NCI-H146 treated with DMSO at 0.1 percent for 48 hours (cell line): Measurements from ENCODE around the gene IL21.

Experiments
- DNase-seq: peaks from one replicate; lab custom pipeline; 2025; ENCODE audit not compliant: unreplicated experiment; lab: John Stamatoyannopoulos, UW

IL21 gene

DNA sequence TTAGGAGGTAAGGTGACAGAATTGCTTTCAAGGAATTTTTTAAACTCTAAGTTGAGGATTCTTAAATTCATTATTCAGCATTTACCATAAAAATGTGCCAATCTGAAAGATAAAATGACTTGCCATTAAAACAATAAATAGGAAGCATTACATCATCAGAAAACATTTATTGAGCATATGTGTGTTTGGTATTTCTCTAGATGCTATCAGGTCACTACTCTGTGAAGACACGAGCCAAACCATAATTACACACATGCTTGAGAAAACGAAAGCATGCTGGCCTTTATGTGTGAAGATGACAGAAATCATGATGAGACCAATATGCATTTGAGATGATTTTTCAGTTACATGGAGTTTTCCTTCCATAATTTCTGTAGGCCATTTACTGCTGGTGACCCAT lies 12.3 kb upstream of the IL21 start:
- DNase-seq, result no peak

DNA sequence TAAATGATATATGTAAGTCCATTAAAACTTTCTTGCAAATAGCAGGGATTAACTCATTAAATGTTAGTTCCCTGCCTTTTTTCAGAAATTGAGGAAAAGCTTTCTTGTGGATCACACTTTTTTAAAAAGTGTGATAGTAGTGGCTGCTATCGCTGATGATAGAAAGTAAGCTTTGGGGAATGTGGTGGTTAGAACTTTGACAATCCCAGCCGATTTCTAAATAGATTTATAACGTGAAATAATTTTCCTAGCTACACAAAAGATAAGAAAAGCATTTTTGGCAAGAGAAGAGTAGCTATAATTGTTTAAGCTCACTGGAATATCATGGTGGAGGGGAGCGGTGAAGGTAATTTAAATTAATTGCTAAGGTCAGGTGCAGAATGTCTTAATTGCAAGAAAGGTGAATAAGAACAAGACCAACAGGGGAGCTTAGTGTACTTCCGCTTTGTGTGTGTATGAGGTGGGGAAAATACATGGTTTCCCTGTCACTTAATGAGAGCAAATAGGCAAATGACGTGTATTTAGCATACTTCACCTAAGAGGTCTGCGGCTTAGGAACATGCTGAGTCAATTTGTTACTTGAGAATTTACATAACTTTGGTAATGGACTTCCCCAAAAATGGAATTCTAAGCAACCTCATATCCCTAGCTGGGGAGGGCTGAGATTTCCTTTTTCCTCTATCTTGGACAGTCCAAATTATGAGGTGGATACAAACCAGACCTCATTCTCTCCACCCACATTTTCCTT lies 11.7 kb upstream of the IL21 start:
- no peak for DNase-seq

DNA sequence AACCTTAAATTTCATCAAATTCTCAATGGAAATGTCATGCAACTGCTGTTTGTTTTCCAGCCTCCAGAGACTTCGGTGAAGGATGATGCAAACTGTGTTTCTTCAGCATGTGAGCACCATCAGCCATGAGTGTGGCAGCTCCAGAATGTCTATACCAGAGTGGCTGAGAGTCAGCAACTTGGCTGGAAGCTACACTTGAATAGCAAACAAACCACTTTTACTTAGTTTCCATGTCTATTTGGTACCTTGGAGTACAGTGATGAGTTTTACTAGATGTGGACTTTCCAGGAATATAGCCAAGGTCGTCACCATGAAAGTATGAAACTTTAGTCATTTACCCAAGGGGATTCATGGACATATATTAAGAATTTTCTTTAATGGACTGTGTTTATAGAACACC lies 4.3 kb upstream of the IL21 start:
- no peak for DNase-seq

DNA sequence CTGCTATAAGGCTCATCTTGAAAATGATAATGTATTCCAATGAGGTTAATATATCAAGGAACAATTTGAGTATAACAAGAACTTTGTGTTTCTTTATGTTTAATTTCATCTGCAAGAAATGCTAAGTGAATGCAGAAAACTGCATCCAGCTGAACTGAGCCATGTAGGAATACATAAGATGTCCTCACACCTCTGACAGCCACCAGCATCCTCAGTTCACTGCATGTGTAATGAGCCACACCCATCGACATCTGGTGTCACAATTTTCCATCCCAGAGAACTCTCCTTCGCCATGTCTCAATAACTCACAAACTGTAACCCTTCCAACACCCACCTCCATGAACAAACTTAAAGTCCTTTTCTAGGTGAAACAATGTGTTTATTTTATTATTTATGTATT lies 3.3 kb upstream of the IL21 start:
- DNase-seq, result no peak

DNA sequence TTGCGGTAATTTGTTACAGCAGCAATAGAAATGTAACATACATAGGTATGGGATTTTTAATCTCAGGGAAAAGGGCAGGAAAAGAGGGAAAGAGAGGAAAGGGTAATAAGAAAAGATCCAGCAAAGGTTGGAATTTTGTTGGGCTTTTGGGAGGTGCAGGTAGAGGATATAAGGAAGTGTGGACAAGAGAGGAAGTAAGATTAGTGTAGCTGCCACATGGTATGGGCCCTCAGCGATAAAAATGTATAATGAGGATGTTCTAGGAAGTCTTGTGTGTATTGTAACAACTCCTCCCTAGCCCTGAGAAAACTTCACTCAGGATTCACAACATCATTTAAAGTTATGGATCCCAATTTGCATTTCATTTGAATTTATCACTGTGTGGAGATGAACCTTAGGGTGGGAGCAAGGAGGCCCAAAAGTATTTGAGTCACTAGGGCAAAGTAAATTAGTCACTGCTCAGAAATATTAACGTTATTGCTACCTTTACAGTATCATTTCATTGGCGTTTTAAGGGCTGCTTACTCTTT lies 2.8 kb upstream of the IL21 start:
- DNase-seq, result no peak

DNA sequence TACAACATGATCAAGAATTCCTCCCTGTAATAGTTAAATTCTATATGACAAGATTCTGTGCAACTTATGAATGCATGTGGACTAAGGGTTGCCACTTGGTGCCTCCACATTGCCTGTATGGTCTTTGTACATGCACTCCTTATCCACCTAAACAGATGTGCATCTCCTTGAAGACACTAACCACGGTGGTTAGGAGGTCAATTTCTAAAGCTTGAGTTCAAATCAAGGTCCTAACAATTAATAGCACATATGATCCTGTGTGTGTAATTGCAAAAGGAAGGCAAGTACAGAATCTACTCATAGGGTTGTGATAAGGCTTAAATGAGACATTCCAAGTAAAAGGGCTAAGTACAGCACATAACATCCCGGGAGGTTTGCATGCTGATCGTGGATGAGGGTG lies 1.5 kb upstream of the IL21 start:
- DNase-seq, result no peak

DNA sequence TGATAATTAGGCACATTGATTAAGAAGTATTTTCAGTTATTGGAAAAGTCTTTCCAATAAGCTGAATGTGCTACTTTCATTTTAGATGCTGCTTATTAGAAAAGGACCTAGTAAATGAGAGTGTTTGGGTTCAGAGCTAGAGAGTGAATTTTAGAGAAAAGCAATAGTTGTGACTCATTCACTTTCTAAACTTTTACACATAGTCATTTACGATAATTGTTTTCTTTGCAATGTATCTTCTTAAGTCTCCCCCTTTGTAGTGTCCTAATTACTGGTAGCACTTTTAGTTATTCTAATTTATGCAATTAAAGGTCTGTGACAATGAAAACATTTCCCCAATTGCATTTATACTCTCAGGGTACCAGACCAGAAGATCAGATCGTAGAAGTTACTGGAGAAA lies 1.3 kb downstream of the IL21 start:
- no peak for DNase-seq

DNA sequence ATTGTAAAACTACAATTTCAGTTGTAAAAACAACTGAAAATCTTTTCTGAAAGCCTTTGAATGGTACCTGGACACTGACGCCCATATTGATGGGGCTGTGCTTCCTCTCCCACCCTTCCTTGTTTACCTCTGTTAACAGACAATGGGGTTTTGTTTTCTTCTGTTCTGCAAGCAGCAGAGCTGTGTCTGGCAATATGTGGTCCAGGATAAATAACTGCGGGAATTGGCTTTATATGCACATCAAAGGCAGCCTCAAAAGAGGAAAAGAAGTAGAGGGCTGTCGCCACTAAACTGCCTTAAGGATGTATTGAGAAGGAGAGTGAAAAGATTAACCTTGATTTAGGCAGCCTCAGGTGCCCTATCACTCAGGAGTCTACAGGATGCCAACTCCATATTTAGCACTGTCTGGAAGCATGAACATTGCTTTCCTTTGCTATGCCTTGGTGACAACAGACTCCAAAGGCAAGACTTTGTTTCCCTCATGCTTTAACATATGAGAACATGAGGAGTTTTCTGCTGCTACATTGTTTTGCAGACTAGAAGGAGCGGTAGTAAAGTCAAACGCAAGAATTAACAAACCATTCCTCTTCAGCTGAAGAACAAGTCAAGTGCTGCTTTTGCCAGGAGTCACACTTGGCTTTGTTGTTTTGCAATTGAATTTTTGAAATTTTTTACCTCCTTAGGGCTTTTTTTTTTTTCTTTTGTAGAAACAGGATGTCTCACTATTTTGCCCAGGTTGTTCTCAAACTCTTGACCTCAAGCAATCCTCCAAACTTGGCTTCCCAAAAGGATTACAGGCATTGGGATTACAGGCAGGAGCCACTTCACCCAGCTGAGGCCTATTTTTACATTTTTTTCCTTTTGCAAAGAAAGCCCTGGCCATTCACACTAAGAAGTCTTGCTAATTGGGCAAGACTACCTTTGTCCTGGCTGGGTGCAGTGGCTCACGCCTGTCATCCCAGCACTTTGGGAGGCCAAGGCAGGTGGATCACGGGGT lies 3.0 kb downstream of the IL21 start:
- DNase-seq, result no peak

DNA sequence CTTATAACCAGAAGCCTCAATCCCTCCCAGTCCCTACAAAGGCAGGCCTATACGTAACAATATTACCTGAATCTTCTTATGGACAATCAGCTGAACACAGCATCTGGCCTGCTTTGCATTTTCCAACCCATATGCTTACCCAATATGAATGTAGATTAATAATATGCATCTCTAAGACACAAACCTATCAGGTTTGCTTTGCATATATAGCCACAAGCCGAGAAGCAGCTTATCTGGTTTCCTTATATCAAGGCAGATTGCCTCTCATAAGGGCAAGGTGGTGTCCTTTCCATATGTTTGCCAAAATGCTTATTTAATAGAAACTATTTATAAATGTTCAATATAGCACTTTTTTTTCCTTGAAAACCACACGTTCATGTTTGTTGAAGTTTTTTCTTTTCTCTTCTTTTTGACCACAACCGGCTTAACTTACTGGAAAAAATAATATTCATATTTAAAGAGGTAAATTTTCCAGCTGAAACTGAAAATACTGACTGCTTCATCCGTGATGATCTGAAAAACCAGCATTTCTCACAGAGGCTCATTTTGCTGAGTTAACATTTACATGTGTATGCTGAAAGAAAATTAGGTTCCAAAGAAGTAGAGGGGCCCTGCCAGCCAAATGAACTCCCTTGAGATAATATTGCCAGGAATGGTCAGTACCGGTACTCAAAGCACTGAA lies 3.8 kb downstream of the IL21 start:
- no peak for DNase-seq

DNA sequence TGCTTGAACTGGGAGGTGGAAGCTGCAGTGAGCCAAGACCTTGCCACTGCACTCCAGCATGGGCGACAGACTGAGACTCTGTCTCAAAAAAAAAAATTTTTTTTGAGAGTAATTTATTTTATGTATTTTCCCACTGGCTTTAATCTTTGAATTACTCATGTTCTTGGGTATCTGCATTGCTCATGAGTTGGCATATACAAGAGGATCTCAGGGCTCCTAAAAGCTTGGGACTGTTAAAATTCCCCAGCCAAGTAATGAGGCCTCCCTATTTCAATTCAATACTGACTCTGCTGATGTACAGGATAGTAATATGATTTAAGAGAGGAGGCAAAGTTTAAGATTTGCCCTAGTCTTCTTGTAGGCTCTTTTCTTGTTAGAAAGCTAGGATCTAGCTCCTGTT lies 6.2 kb downstream of the IL21 start:
- DNase-seq, result no peak

DNA sequence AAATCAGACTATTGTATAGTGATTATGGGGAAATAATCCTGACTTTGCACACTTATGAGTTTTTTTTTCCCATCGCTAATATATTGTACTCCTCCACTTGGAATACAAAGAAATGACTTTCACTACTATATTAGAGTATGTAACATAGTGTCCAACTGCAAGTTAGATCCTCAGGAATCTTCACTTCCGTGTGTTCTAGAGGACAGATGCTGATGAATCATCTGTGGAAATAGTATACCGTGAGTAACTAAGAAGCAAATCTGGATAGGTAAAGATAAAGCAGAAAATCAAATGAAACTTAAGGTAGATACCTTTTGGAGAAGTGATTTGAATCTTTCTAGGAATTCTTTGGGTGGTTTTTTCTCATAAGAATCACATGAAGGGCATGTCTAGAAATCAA lies 8.3 kb downstream of the IL21 start:
- no peak for DNase-seq

DNA sequence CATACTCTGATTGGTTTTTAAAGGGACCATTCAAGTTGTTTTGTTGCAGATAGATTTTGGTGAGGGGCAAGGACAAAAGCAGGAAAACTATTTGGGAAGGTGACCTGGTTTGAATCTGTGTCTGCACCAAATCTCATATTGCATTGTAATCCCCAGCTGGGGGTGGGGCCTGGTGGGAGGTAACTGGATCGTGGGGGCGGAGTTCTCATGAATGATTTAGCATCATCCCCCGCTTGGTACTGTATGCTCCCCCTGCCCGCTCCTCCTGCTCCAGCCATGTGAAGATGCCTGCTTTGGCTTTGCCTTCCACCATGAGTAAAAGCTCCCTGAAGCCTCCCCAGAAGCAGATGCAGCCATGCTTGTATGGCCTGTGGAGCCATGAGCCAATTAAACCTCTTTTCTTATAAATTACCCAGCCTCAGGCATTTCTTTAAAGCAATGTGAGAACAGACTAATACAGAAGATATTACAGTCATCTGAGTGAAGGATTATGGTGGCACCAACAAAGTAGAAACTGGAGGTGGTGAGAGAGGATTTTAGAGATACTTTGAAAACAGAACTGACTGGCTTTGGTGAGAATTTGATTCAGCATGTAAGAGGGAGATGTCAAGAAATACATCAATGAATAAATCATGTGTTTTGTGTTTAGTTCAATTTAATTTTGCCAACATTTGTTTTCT lies 14.4 kb downstream of the IL21 start:
- no peak for DNase-seq

DNA sequence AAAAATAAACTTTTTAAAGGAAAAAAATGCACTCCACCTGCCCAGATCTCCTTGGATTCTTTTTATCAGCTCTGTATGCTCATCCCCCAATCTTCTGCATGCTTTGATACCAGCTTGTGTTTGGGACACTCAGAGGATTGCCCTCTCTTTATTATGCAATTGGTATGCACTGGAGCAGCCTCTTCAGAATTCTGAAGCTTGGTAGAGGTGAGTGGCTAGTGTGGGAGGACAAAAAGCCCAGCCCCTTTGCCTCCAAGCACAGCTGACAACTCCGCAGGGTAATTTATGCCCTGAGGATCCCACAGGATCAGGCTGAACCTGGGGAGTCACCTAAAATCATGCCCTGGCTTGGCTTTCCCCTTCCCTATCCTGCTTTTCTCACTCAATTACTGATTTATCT lies 16.7 kb downstream of the IL21 start:
- no peak for DNase-seq

DNA sequence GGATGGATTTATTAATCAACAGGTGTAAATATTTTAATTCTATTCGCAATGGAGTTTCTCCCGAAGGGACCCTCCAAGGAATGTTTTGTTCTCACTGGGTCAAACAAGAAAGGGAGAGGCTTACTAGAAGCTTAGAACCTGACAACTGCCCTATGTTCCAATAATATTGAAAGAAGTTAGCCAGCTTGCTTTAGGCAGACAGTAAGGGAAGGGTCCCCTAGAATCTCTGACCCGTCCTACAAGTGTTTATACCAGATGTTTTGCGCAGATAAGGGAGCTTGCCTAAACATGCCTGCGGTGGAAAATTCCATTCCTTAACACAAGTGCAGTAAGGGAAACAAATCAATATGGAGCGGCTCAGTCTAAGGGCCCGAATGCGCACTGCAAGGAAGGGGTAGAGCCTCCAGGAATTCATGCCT lies 17.7 kb downstream of the IL21 start:
- no peak for DNase-seq

DNA sequence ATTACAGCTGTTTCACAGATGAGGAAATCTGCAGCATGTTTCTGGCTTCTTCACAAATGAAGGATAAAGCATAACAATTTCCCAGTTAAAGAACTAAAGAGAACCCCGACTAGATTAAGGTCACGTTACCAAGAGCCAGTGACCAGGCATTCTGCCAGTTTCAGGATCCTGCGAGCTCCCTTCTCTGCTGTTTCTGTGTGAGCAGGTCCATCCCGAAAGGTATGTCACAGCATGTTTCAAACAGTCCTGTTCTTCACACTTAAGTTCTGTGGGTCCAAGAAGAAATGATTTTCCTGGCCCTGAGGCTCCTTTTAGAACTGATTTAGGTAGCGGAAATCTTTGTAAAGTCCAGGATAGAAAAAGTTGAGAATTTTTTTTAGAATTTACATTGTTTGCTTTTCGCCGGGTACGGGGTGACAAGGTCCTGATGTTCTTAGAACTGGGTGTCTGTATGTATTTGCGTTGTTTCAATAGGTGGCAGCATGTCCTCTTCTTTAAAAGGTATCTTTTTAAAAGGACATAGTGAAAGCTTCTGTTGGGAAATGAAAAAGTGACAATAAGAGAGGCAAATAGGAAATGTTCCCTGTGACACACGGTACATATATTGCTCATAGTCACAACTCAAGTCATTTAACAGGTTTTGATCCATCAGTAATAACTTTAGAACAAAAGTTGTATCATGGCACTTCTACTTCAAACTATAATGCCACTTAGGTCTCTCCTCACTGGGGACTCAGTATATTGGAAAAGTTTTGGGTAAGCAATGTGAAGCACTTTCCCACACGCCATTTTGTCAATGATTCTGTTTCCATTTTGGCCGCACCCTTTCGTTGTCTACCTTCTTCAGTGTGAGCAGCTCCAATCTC lies 18.4 kb downstream of the IL21 start:
- DNase-seq, result no peak

DNA sequence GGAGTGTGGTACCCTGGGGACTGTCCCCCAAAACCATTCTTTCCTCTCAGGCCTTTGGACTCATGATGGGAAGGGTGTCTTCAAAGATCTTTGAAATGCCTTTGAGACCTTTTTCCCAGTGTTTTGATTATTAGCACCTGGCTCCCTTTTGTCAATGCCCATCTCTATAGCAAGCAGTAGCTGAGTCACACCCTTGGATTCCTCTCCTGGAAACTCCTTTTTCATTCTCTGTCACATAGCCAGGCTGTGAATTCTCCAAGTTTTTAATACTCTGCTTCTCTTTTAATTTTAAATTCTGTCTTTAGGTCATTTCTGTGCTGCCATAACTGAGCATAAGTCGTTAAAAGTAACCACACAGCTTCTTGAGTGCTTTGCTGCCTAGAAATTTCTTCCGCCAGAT lies 29.7 kb downstream of the IL21 start:
- no peak for DNase-seq

DNA sequence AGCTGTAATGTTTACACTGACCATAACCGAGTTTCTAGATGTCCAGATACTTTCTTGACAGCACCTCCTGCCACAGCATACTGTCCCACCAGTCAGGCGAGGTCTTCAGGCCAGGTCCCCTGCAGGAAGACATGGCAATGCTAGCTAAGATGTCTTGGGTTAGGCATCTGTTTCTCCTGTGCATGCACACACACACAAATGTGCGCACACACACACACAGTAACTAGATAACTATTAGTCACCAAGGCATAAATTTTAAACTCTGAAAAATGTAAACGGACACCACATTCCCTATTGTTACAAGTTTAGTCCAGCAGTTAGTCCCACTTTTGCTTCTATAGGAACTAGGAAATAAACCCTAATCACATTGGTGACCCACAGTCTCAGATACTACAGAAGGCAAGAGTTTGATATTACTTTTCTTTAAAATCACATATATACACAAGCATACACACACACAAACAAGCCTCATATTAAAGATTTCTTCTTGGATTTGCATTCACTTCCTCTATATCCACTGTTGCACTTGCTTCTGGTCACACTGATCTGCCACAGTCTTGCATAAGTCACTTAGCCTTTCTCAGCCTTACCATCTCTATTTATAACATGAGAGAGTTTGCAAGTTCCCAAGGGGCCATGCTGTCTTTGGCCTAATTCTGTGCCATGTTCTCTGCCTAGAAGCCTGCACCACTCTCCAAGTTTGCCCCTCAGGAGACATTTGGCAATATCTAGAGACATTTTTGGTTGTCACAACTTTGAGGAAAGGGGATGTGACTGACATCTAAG lies 32.2 kb downstream of the IL21 start:
- DNase-seq, result no peak

DNA sequence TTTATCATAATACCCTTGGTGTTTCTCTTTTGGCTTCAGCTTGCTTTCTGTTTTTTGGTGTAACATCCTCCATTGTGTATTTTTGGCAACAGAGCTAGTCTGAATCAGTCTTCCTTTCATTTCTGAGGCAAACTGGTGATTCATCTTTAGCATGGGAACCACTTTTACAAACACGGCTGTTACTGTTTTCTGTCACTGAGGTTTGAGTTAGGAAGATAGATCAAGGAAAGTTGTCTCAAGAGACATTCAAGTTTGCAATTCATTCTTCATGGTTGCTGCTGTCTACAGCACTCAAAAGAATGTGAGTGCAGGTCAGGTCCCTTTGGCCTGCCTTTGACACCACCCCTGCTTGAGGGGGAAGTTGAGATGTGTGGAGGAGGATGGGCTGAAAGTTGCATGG lies 36.3 kb downstream of the IL21 start:
- no peak for DNase-seq

DNA sequence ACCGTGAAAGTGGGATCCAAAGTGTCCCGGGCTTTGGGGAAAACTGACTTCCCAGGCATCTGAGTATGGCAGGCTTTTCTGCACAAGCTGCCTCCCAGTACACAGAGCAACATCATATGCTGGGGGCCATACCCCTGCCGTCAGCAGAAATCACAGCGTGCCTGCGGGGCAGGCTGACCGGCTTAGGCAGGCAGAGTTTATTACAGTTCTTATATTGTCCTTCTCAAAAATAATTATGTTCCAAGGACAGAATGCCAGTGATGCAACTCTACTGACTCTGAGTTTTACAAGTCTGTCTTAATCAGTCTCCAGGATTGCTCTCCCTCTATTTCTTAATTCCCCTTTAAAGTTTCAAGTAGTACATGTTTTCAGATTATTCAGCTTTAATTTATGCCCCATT lies 37.0 kb downstream of the IL21 start:
- DNase-seq, result no peak
